ENCODE measurements around the gene EDN3.

The EDN3 gene

DNA sequence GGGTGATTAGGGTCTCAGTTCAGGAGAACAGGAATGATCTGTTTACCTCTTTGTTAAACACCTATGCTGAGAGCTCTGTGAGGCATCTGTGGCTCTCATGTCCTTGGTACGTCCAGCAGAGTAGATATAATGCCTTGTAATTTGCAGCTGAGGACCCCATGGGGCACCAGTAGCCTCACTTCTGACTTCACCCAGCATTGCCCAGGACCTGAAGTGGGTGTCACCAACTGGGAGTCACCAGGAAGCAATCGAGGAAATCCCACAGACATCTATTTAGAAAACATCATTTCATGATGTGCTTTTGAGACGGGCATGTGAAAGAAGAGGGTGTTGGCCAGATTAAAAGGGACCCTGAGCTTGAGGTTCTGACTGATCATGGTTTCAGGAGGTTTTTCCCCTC lies 8.8 kb downstream of the EDN3 start:
- no peak for TF ChIP-seq POLR2A (IDR thresholded peaks at IDR 0.05; ENCODE audit: extremely low read depth, insufficient read length)
- no peak for TF ChIP-seq MYC (IDR thresholded peaks at IDR 0.05; ENCODE audit: low read depth, low read length)
- TF ChIP-seq, protein P1, sequence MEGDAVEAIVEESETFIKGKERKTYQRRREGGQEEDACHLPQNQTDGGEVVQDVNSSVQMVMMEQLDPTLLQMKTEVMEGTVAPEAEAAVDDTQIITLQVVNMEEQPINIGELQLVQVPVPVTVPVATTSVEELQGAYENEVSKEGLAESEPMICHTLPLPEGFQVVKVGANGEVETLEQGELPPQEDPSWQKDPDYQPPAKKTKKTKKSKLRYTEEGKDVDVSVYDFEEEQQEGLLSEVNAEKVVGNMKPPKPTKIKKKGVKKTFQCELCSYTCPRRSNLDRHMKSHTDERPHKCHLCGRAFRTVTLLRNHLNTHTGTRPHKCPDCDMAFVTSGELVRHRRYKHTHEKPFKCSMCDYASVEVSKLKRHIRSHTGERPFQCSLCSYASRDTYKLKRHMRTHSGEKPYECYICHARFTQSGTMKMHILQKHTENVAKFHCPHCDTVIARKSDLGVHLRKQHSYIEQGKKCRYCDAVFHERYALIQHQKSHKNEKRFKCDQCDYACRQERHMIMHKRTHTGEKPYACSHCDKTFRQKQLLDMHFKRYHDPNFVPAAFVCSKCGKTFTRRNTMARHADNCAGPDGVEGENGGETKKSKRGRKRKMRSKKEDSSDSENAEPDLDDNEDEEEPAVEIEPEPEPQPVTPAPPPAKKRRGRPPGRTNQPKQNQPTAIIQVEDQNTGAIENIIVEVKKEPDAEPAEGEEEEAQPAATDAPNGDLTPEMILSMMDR (IDR thresholded peaks at IDR 0.05; ENCODE audit: low read depth, low read length): no peak
- TF ChIP-seq, protein P2, sequence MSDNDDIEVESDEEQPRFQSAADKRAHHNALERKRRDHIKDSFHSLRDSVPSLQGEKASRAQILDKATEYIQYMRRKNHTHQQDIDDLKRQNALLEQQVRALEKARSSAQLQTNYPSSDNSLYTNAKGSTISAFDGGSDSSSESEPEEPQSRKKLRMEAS (IDR thresholded peaks at IDR 0.05; ENCODE audit: low read depth, low read length): no peak
- H3K4me3 ChIP-seq (ENCODE audit: low read depth, low read length): no peak overlapping the region
- no peak for DNase-seq (ENCODE audit: low read depth)

DNA sequence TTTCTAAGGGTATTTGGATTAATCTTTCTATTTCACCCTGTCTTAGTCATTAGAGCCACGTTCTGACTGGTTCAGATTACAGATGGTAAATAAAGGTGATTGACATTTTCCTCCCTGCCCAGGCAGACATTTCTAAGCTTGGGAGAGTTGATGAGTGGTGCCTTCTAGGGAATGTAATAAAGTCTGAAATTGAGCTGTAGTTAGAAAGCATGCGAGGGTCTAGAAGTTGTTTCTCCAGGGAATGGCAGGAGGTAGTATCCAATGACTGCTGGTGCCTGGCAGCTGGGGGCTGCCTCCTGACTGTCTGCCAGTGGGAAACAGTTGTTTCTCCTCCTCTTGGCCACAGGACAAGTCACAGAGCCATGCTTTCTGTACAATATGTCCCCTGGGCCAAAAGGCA lies 14.6 kb downstream of the EDN3 start:
- no peak for TF ChIP-seq POLR2A (IDR thresholded peaks at IDR 0.05; ENCODE audit: extremely low read depth, insufficient read length)
- TF ChIP-seq MYC (IDR thresholded peaks at IDR 0.05; ENCODE audit: low read depth, low read length): no peak
- TF ChIP-seq, protein P2 (IDR thresholded peaks at IDR 0.05; ENCODE audit: low read depth, low read length): no peak
- TF ChIP-seq, protein P1 (IDR thresholded peaks at IDR 0.05; ENCODE audit: low read depth, low read length): no peak
- no peak for DNase-seq (ENCODE audit: low read depth)
- no peak overlapping the region for H3K4me3 ChIP-seq (ENCODE audit: low read depth, low read length)

DNA sequence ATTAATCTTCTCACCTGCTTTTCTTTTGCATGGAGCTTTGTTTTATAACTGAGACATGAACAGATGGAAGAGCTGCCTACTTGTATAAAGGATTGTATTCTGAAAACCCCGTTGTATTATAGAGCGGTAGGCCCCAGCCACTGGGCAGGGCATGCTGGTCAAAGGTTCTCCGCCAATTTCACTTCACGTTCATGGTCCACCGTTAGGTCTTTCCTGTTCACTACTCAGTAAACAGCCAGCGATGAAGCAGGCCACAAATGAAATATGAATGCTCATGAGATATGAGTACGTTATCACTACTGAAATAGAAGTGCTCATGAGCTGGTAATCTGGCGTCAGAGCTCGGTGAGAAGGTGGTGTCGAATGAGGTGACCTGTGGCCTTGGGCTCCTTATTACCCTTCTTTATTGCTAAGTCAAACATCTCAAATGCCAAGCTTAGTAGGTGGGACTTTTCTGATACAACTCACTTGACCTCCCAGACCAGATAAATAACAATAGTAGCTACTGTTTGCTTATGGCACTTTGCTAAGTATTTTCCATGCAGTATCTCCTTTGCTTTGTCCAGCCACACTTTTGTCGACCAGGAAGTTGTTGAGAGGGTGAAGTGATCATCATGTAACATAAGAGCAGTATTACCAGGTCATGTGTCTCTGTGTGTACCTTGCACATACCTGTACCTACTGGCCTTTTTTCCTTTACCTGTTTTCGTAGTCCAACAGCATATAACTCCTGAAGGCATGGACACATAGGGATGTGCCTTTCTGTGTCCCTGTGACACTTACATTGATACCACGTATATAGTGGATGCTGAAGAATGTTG lies 16.7 kb downstream of the EDN3 start:
- no peak for DNase-seq (ENCODE audit: low read depth)
- no peak for TF ChIP-seq MYC (IDR thresholded peaks at IDR 0.05; ENCODE audit: low read depth, low read length)
- no peak for TF ChIP-seq POLR2A (IDR thresholded peaks at IDR 0.05; ENCODE audit: extremely low read depth, insufficient read length)
- TF ChIP-seq, protein P2 (IDR thresholded peaks at IDR 0.05; ENCODE audit: low read depth, low read length): no peak
- TF ChIP-seq, protein P1 (IDR thresholded peaks at IDR 0.05; ENCODE audit: low read depth, low read length): no peak
- H3K4me3 ChIP-seq (ENCODE audit: low read depth, low read length): no peak overlapping the region

DNA sequence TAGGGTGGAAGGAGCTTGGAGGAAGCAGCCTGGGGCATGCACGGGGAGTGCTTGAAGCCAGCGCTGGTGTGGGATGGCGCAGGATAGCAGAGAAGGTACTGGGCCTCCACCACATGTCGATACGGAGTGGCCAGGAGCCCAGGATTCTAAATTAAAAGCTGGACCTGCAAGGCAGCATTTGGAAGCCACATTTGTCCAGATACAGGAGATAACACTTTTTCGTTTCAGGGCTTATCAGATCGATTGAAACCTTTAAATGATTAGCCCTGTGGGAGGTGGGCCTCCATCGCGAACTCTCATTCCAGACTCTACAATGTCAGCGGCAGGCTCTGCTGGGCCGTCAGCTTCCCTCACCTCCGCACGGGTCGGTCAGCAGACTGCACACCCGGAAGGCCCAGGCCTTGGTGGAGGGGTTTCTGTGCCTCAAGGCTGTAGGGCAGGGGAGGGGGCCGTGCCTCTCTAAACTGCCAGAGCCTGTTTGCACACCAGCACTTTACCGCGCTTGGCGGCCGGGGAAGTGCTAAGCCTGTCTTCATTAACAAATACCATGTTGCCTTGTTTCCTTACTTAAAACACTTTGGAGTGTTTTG lies 17.9 kb downstream of the EDN3 start:
- no peak overlapping the region for H3K4me3 ChIP-seq (ENCODE audit: low read depth, low read length)
- no peak for DNase-seq (ENCODE audit: low read depth)
- no peak for TF ChIP-seq MYC (IDR thresholded peaks at IDR 0.05; ENCODE audit: low read depth, low read length)
- TF ChIP-seq, protein P1 (IDR thresholded peaks at IDR 0.05; ENCODE audit: low read depth, low read length): no peak
- TF ChIP-seq, protein P2 (IDR thresholded peaks at IDR 0.05; ENCODE audit: low read depth, low read length): no peak
- TF ChIP-seq POLR2A (IDR thresholded peaks at IDR 0.05; ENCODE audit: extremely low read depth, insufficient read length): no peak

DNA sequence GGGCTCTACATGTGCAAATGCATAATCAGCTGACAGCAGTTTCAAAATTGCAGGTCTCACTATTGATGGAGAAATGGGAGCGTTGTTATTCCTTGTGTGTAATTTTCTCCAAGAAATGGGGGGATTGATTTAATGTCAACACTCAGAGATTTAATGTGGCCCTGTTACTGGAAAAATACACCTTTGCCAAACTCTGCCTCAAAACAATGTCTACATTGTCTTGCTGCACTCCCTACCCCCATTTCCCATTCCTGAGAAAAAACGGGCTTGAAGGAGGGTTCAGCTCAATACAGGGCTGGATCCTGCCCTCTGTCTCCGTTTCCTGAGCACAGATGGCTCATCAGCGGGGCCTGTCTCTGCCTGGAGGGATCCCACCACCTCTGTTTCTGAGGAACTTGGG lies 18.4 kb downstream of the EDN3 start:
- no peak overlapping the region for H3K4me3 ChIP-seq (ENCODE audit: low read depth, low read length)
- TF ChIP-seq, protein P1 (IDR thresholded peaks at IDR 0.05; ENCODE audit: low read depth, low read length): no peak
- TF ChIP-seq POLR2A (IDR thresholded peaks at IDR 0.05; ENCODE audit: extremely low read depth, insufficient read length) (no peak), MYC (IDR thresholded peaks at IDR 0.05; ENCODE audit: low read depth, low read length) (no peak)
- TF ChIP-seq, protein P2 (IDR thresholded peaks at IDR 0.05; ENCODE audit: low read depth, low read length): no peak
- DNase-seq (ENCODE audit: low read depth): no peak

Measured in NB4 (cell line).